NCI-H524 (cell line): ENCODE measurements around the gene CMIP.

Experiments used
- DNase-seq, 2 experiments: peaks; one replicate each; lab custom pipeline; 2025; lab: John Stamatoyannopoulos, UW

The CMIP gene

DNA sequence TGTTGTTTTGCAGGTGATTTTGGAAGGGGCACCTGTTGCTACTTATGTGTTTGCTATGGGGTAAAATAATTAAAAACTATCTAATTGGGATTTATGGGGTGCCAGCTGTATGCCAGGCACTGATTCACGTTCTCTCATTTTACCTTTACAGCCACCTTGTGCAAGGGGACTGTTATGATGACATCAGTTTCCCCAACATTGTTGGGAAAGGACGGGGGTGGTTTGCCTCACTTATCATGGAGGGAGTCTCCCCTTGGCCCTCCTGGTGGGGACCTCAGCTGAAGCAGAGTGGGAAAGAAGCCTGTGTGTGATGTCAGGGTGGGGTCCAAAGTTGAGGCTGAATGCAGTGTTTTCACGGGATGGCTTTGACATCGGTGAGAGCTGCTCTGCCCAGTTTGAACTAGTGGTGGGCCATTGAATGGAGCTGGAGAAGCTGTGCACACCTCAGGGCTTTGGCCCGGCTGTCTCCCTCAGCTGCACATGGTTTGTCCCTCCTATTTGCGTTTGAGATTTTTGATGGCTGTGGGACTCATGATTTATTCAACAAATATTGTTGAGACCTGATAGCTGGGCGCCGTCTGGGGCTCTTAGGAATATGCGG, 36.1 kb downstream of the CMIP start:
- no peak for DNase-seq

DNA sequence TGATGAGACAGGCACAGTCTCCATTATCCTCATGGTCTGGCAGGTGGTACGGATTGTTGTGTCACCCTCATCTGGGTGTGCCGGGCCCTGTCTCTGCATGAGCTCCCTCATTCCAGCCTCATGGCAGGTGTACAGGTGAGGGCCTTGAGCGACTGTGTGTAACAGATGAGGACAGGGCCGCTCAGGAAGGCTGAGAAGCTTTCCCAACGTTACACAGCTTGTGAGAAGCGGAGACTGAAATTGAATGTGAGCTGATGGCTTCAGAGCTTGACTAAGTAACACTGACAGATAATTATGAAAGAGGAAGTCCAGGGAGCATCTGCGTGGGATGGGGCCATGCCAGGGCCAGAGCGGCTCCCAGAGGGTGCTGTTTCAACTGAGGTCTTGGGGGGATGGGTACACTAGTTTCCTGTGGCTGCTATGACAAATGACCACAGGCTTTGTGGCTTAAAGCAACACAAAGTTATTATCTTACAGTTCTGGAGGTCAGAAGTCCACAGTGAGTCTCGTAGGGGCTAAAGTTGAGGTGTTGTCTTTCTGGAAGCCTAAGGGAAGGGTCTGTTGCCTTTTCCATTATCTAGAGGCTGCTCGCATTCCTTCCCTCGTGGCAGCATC, 36.7 kb downstream of the CMIP start:
- no peak for DNase-seq

DNA sequence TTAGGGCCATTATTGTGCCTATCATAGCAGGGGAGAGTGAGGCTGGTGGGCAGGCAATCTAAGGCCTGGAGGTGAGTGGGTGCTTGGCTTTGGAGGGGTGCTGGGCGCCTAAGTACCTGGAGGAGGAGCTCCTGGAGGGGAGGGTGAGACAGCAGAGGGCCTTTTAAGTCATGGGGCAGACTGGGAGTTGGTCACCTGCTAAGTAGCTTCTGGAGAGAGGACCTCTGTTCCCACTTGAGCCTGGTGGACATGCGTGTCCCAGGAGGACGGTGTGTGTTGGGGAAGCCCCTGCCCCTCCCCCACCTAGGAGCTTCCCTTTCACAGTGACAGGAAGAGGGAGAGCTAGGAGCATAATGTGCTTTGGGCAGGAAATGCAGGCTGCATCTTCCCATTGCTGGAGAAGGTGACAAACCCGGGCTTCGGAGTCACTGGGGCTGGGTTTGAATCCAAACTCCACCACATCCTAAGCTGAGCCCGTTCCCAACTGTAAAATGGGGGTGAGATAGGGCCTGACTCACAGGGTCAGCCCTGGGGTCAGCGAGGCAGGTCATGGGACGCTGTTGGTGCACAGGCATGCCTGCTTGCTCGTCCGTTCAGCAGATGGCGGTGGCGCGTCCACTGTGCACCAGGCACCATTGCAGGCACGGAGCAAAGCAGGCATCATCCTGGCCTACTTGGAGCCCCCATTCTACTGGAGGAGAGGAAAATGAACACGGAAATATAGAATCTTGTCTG, 37.9 kb downstream of the CMIP start:
- no peak for DNase-seq

DNA sequence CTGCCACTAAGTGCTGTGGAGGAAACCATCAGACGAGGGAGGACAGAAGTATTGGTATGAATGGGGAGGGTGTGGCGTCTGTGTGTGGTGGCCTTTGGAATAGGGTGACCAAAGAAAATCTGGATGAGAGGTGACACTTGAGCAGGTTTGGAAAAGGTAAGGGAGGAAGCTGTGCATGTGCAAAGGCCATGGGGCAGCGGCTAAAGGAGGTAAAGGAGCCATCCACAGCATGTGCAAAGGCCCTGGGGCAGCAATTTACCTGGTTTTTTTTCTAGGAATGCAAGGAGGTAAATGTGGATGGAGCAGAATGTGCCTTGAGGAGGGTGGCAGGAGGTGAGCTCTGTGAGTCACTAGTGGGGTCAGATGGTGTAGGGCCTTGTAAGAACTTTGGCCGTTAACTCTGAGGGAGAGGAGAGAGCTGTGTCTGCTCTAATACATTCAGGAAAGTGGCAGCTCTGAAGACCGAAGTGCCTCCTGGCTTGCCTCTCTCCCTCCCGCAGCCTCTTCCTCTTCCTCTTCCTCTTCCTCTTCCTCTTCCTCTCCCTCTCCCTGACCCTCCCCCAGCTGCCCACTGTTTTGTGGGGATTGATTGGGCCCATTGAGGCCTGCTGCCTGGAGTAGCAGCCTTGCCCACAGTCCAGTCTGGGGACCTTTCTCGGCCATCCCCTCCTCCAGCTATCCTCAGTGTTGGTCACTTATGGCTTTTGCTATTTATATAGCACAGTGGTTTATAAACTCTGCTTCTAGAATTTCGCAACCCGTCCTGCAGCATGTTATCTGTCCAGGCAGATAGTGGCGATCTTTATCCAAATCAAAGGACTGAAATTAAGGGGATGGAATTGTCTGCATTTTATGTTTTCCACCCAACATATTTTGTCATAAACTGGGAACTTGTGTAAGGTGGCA, 38.7 kb downstream of the CMIP start:
- no peak for DNase-seq

GRCh38 chr16:81483970-81484595, 39.5 kb downstream of the CMIP start:
- DNase-seq: no peak

DNA sequence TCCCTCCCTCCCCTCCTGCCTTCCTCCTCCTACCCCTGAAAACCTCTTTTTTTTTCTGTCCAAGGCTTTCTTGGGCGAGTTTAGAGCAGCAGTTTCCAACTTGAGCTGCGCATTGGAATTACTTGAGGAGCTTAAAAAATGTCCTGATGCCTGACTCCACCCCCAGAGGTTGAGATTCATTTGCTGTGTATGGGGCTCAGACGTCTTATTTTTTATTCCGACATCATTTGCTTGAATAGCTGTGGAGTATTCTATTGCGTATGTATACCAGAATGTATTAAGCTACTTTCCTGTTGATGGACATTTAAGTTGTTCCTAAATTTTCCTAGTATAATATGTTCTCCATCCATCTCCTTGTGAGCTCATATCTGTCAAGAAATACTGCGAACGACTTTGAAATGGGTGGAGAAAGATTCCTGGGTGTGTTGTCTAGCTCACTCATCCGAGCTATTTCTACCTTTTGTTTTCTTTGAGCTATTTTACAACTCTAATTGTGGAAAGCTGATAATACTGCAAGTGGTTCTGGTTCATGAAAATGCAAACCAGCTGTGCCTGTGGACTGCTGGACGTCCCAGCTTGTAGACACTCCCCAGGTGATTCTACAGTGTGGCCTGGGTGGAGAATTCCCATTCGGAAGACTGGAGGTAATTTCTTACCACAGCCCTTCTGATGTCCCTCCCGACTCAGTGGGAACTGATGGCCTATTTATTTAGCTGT, 40.5 kb downstream of the CMIP start:
- no peak for DNase-seq

DNA sequence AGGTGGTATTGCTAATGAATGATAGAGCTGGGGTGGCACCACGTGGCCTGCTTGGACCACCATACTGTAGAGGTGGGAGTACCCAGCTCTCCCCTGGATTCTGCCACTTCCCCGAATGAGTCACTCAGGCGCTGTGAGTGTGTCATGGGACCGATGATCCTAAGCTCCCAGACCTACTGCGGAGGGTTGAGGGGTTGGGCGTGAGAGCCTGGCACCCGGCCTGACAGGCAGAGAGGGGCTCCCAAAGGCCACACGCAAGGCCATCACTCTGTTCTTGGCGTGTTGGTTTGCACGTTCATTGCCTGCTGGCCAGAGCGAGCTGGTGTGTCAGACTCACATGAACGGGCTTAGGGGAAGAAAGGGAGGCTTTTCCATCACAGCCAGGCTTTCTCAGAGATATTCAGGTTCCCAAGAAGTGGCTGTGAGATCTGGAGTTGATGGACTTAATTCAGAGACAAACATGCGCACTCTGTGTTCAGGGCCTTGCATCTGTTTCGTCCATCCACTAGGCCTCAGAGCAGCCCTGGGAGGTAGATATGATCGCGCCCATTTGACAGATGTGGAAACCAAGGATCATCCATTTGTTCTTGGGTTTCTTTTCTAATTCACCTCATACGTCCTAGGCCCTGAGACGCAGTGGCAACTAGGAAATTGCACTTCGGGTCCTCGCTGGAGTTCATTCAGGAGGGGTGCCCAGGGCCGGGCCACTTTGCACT, 41.4 kb downstream of the CMIP start:
- DNase-seq: no peak

- DNase-seq: no peak
These were observed 42.0 kb downstream of the CMIP start for GRCh38 chr16:81486540-81487061.

DNA sequence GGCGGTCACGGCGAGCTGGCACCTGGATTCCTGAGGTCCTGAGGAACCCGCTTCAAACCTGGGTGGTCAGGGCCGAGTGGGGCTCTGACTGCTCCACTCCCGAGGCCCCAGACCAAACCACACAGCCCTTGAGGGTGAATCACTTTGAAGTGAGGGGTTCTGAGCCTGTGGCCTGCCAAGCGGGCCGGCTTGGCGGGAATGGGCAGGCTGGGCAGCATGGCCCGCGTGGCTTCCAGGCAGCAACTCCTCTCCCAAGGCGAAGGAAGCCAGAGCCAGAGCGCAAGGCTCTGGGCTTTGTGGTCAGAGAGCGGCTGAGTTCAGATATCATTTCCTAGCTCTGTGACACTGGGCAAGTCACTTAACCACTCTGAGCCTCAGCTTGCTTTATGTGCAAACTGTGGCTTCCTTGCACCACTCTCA, 42.7 kb downstream of the CMIP start:
- no peak for DNase-seq

DNA sequence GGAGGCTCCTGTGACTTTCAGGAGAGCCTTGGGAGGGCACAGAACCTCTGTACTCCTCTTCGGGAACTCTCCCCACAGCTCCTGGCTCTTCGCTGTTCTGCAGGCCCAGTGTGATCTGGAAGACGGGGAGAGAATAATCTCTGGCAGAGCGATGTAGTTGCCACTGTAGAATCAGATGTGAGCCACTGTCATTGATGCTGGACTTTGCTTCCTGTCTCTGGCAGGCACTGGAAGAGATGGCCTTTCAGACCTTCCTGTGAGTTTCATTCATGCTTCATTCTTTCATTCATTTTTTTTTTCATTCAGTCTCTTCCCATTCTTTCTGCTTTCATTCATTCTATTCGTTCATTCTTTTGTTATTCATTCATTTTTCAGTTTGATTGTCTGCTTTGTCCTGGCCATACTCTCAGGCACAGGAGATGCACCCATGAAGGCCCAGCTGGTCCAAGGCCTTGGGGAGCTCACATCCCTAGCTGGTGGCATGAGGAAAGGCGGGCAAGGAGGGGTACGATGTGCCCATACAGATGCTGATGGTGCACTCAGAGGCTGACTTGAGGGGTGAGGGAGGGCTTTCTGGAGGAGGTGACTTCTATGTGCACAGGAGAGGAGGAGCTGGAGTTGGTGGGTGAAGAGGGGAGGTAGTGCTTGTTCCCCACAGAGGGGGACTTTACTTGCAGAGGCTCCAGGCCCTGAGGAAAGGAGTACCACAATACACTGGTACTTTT, 44.2 kb downstream of the CMIP start:
- DNase-seq: no peak

DNA sequence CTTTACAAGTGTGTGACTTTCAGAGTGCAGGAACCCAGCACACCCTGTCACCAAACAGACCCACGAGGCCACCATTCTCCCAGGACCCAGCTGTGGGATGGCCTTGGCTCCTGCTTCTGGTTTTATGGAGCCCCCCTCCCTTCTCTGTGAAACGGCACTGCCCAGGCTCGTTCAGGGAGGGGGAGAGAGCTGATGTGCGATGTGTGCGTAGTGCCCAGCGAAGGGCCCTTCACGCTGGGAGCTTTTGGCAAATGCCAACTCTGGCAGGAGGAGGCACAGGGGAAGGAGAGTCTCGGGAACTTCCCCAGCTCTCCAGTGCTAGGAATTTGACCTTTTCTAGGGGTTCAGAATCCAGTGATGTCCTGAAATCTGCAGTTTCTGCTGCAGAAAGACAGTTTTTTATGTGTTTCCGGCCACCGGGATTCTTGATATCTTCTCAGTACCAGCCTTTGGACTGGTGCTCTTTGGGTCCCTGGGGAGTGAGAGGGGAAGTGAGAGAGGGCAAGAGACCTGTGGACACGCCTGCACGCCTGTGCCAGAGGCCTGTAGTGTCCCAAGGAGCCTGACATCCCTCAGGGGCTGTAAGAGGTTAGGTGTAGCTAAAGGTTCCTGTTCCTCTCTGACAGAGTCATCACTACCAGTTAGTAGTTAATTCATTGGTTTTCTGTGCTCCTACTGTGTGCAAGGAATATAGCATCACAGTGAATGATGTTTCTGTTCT, 45.1 kb downstream of the CMIP start:
- DNase-seq: no peak

DNA sequence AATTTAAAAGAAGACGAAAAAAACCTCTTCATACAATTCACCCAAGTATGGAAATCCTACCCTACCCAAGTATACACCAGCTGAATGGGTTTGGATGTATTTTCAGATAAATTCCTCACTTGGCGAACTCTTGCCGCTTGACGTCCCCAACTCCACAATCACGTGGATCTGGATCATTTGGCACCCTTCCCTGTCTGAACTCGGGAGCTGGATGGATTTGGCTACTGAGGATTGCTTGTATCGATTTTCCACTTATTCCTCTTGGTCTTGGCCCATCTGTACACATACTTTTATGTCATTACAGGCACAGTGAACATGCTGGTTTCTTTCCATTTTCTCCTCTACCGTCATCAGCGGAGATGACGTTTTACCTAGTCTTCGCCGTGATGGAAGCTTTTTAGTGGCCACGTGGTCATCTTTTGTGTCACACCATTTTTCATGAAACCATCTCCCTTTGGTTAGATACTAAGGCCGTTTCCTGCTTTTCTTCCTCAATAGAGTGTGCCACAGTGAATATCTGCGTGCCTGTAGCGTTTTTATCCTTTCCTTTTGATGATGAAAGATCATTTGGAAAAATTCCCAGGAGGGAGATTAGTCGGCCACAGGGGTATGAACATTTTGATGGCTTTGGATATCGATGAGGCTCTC, 47.1 kb downstream of the CMIP start:
- peak; percentile 77 to 79 for DNase-seq

GRCh38 chr16:81492311-81492761, 47.7 kb downstream of the CMIP start:
- DNase-seq: peak; percentile 30 to 51

DNA sequence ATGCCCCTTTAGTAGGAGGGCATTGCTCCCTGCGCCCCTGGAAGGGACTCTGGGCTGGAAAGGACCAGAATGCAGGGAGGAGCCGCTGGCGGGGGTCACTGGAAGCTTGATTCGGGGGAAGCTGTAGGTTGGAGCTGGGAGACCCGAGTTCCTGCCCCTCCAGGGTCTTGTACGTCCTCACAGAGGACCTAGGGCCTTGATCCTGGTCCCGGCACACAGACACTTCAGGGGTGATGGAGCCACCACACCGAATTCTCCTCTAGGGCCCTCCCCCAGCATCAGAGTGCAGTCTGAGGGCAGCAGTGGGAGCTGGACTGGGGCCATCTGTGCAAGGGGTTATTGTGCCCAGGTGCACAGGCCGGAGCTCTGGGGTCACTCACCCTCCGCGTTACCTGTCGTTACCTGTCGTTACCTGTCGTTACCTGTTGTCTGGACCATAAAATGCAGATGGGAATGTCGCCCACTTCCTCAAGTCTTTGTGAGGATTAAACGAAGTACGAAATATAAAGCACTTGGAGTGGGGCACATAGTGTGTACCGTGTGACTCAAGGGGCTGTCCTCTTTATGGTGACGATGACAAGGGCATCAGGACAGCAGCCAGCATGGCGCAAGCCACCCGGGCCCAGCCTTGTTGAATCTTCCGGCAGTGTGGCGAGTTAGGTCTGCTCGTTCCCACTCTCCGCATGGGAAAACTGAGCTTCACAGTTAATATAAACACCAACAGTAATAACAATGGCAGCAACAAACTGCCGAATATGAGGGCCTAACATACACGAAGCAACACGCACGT, 48.6 kb downstream of the CMIP start:
- no peak for DNase-seq

GRCh38 chr16:81493755-81494433, 49.3 kb downstream of the CMIP start:
- DNase-seq: no peak

DNA sequence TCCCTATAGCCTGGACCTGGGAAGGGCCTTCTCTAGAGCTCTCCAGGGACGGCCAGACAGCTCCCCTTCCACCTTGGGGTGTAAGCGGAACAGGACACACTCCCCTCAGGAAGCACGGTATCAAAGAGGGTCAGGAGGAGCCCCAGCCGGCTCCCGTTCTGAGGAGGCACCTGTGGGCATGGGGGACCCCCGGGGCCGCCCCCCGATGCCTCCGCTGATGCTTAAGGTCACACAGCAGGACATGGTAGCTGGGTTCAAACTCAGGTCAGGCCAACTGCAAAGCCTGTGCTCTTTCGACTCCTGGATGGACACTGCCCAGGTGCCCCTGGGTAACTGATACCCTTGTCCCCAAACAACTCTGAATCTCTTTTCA, 49.8 kb downstream of the CMIP start:
- DNase-seq: no peak

GRCh38 chr16:81494888-81495287, 50.3 kb downstream of the CMIP start:
- no peak for DNase-seq
